ENCODE measurements around the gene EEF1AKMT3.

DNA sequence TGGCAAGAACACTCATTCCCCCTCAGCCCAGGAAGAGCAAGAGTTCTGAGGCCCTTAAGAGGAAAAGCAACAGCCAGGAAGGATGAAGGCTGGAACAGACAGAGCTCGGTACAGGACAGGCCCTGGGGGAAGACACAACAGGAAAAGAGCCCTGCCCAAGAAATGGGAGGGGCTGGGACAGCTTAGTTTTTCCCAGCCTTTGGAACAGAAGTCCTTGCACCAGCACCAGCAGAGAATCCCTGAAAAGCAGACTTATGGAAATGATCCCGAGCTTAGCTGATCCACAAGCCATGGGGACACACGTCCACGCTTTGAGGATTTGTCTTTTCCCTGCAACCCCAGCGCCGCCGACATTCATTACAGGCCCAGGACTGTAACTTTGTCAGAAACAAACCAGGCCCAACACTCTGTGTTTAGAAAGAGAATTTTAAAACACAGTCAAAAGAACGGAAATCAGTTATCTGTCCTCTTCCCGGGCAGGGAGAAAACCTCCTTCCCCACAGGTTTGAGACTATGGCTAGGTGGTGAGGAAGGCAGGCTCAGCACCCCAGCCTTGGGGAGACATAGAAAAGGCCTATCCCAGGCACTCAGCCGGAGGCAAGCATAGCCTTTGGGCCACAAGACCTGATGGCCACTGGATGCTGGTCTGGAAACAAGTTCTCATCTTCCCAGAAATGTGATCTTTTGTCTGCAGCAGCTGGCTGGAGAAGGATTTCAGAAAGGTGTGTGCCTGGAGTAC is 50.1 kb downstream of the EEF1AKMT3 start:
- no peak for TF ChIP-seq EZH2 (IDR thresholded peaks at IDR 0.05; ENCODE audit: insufficient read depth, poor library complexity, severe bottlenecking)
- TF ChIP-seq EZH2phosphoT487 (IDR thresholded peaks at IDR 0.05; ENCODE audit: insufficient read depth, low read depth) = no peak
